Measurements from ENCODE around the gene STARD7. TPM values are rescaled to one million over a fixed set of nuclear protein-coding genes. Genes with fewer than 3 reads are reported as not detected.
"Not testable (repeated sequence)": the region's sequence is repeated elsewhere in the genome, so short reads cannot be mapped to it uniquely, and the experiment has no call there.

STARD7 gene
- total and polyA plus RNA-seq, 2 of the 13 experiments (the other 11 are each of a cell fraction or from before 2014, with no cell fraction given): 88.2 to 300 TPM

GRCh38 chr2:96161898-96162297, 46.7 kb downstream of the STARD7 start (continued):
- no peak for TF ChIP-seq ZHX2 (IDR thresholded peaks at IDR 0.05; ENCODE audit: low read depth)
- no peak for TF ChIP-seq ZHX2 (CRISPR knock-in tag; IDR thresholded peaks at IDR 0.05; ENCODE audit: borderline replicate concordance)
- no peak for TF ChIP-seq PPARG (CRISPR knock-in tag; conservative IDR thresholded peaks at IDR 0.05)
- no peak for TF ChIP-seq CENPT (CRISPR knock-in tag; IDR thresholded peaks at IDR 0.05; ENCODE audit: low read depth)
- TF ChIP-seq ZFP62 (CRISPR knock-in tag; IDR thresholded peaks at IDR 0.05): no peak
- no peak for TF ChIP-seq ZNF430 (CRISPR knock-in tag; IDR thresholded peaks at IDR 0.05)
- TF ChIP-seq, protein P1, sequence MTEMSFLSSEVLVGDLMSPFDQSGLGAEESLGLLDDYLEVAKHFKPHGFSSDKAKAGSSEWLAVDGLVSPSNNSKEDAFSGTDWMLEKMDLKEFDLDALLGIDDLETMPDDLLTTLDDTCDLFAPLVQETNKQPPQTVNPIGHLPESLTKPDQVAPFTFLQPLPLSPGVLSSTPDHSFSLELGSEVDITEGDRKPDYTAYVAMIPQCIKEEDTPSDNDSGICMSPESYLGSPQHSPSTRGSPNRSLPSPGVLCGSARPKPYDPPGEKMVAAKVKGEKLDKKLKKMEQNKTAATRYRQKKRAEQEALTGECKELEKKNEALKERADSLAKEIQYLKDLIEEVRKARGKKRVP (CRISPR knock-in tag; IDR thresholded peaks at IDR 0.05): no peak
- TF ChIP-seq GATAD2A (CRISPR knock-in tag; IDR thresholded peaks at IDR 0.05): no peak
- no peak for TF ChIP-seq ZNF766 (CRISPR knock-in tag; IDR thresholded peaks at IDR 0.05; ENCODE audit: borderline replicate concordance)
- no peak for TF ChIP-seq ZNF773 (CRISPR knock-in tag; IDR thresholded peaks at IDR 0.05; ENCODE audit: borderline replicate concordance)
- no peak for TF ChIP-seq WIZ (CRISPR knock-in tag; IDR thresholded peaks at IDR 0.05)
- no peak for TF ChIP-seq ZSCAN22 (CRISPR knock-in tag; IDR thresholded peaks at IDR 0.05)

GRCh38 chr2:96160366-96160765, 48.3 kb downstream of the STARD7 start:
- H3K4me2 ChIP-seq (ENCODE audit: low read depth, low read length); in situ Hi-C loops (cut with HindIII; ENCODE audit: extremely low pct_ligation_motif_present, low pct_unique_long_range_greater_than_20kb); H3K36me3 ChIP-seq (replicated peaks in 1 of 2; ENCODE audit: control insufficient read depth in 1 of 2, insufficient read depth in 2 of 2, low read length in 2 of 2); CTCF ChIA-PET (ENCODE audit: low intra/inter-chr PET ratio, low total read pairs); H3K9me3 ChIP-seq (ENCODE audit: low read length); H2AFZ ChIP-seq (ENCODE audit: low read length); intact Hi-C loops (cut with micrococcal nuclease; ENCODE audit: unreplicated experiment); H3K79me2 ChIP-seq (ENCODE audit: insufficient read depth, low read length); BruUV-seq (replicated peaks); DNase-seq (ENCODE audit: low spot score); FAIRE-seq; H4K20me1 ChIP-seq (ENCODE audit: insufficient read depth, low read length); POLR2A ChIA-PET; ATAC-seq; H3K4me3 ChIP-seq (replicated peaks in 1 of 3; ENCODE audit: insufficient read depth in 1 of 3, low read depth in 2 of 3, low read length in 3 of 3); H3K27ac ChIP-seq (ENCODE audit: extremely low read length, insufficient read depth, low read length); H3K9ac ChIP-seq (ENCODE audit: insufficient read depth, low read depth, low read length): not testable (repeated sequence)
- H3K4me1 ChIP-seq (ENCODE audit: insufficient read depth, low read length): peaks cover 25% of the 10 kb centered on the region
- 45% methylated on average over 5 of the region's 5 CpGs for WGBS (ENCODE audit: low lambda C conversion rate)
- peaks cover 13 to 57% of the 10 kb centered on the region in 2 experiments for H3K27me3 ChIP-seq (ENCODE audit: control insufficient read depth in 1 of 2, insufficient read depth in 2 of 2, low read length in 2 of 2)
